Measurements from ENCODE around the gene KCMF1. TPM values are rescaled to one million over a fixed set of nuclear protein-coding genes. Genes with fewer than 3 reads are reported as not detected.

KCMF1 gene
- 64.3 TPM for total RNA-seq
- 21.0 TPM for polyA plus RNA-seq (ENCODE audit: insufficient read depth, low read depth, low replicate concordance)
- long read RNA-seq, donor 1, full-length matches to known transcripts, result 3 of 3 reads
- long read RNA-seq, donor 1, partial matches to known transcripts, result 0 of 3 reads
- long read RNA-seq, donor 1, other reads (novel, unspliced or antisense), result 0 of 3 reads
- long read RNA-seq, donor 2, full-length matches to known transcripts, result 7 of 23 reads
- long read RNA-seq, donor 2, partial matches to known transcripts, result 16 of 23 reads
- long read RNA-seq, donor 2, other reads (novel, unspliced or antisense), result 0 of 23 reads
- long read RNA-seq, donor 3, full-length matches to known transcripts, result 12 of 25 reads
- long read RNA-seq, donor 3, partial matches to known transcripts, result 13 of 25 reads
- long read RNA-seq, donor 3, other reads (novel, unspliced or antisense), result 0 of 25 reads
- long read RNA-seq, donor 4, full-length matches to known transcripts, result 5 of 11 reads
- long read RNA-seq, donor 4, partial matches to known transcripts, result 6 of 11 reads
- long read RNA-seq, donor 4, other reads (novel, unspliced or antisense), result 0 of 11 reads
- long read RNA-seq, donor 5, result 0 reads
- long read RNA-seq, donor 6, full-length matches to known transcripts, result 7 of 20 reads
- long read RNA-seq, donor 6, partial matches to known transcripts, result 13 of 20 reads
- long read RNA-seq, donor 6, other reads (novel, unspliced or antisense), result 0 of 20 reads
- long read RNA-seq, donor 7, full-length matches to known transcripts, result 34 of 42 reads
- long read RNA-seq, donor 7, partial matches to known transcripts, result 4 of 42 reads
- long read RNA-seq, donor 7, other reads (novel, unspliced or antisense), result 4 of 42 reads
- long read RNA-seq, donor 8, full-length matches to known transcripts, result 4 of 13 reads
- long read RNA-seq, donor 8, partial matches to known transcripts, result 9 of 13 reads
- long read RNA-seq, donor 8, other reads (novel, unspliced or antisense), result 0 of 13 reads
- long read RNA-seq, donor 9, full-length matches to known transcripts, result 4 of 11 reads
- long read RNA-seq, donor 9, partial matches to known transcripts, result 7 of 11 reads
- long read RNA-seq, donor 9, other reads (novel, unspliced or antisense), result 0 of 11 reads
- long read RNA-seq, donor 10, full-length matches to known transcripts, result 7 of 14 reads
- long read RNA-seq, donor 10, partial matches to known transcripts, result 7 of 14 reads
- long read RNA-seq, donor 10, other reads (novel, unspliced or antisense), result 0 of 14 reads

- DNase-seq (peak; percentile 77 to 95 (median 85)), FAIRE-seq (no peak)
- intact Hi-C loops (cut with DNase I), result no loop called here
- no peaks in the 10 kb centered on the region for H3K27me3 ChIP-seq (ENCODE audit: control insufficient read depth, insufficient read depth, low read length)
- no peaks in the 10 kb centered on the region for H3K9me3 ChIP-seq (ENCODE audit: control insufficient read depth in 2 of 3, insufficient read depth in 1 of 3, low read length in 3 of 3)
- peak within 1 kb of the TSS; percentile 65 to 83 (median 75) for H3K4me3 ChIP-seq (ENCODE audit: low read length in 3 of 3)
- H3K36me3 ChIP-seq (ENCODE audit: control insufficient read depth in 2 of 3, insufficient read depth in 3 of 3, low read length in 3 of 3), result no peaks in the 10 kb centered on the region
- peak within 1 kb of the TSS; percentile 24 to 91 (median 42) for H3K9ac ChIP-seq (ENCODE audit: low read length in 3 of 3)
- TF ChIP-seq CTCF (IDR thresholded peaks at IDR 0.05; ENCODE audit: borderline replicate concordance, extremely low read depth, insufficient read depth), result no peak
- peaks cover 0 to 17% (median 7%) of the 10 kb centered on the region in 3 donors for H3K4me1 ChIP-seq (ENCODE audit: control insufficient read depth in 2 of 3, insufficient read depth in 2 of 3, low read depth in 1 of 3, low read length in 3 of 3)
- peak within 1 kb of the TSS; percentile 91 to 93 for H3K27ac ChIP-seq (ENCODE audit: low read depth in 2 of 2, low read length in 2 of 2)
Measured at GRCh38 chr2:84970868-84971509, at the start of gene KCMF1. KCMF1 (plus strand) TSS chr2:84971161; CDS start chr2:84971452, 291 bp downstream.

GRCh38 chr2:84923009-84923408, 48.0 kb upstream of the KCMF1 start:
- Histone ChIP-seq H3K9me3 (ENCODE audit: control insufficient read depth in 2 of 3, insufficient read depth in 1 of 3, low read length in 3 of 3) (no peaks in the 10 kb centered on the region), H3K36me3 (ENCODE audit: control insufficient read depth in 2 of 3, insufficient read depth in 3 of 3, low read length in 3 of 3) (no peaks in the 10 kb centered on the region), H3K27ac (ENCODE audit: low read depth in 2 of 2, low read length in 2 of 2) (no peak overlapping the region), H3K4me3 (ENCODE audit: low read length in 3 of 3) (no peak overlapping the region), H3K27me3 (ENCODE audit: control insufficient read depth, insufficient read depth, low read length) (no peaks in the 10 kb centered on the region), H3K9ac (ENCODE audit: low read length in 3 of 3) (no peak overlapping the region), H3K4me1 (ENCODE audit: control insufficient read depth in 2 of 3, insufficient read depth in 2 of 3, low read depth in 1 of 3, low read length in 3 of 3) (peaks cover 0 to 13% (median 5%) of the 10 kb centered on the region in 3 donors)
- DNase-seq (no peak), FAIRE-seq (no peak)
- intact Hi-C loops (cut with DNase I), result loop anchor here (10.0 kb wide), 1 partner anchor 362 kb away; no protein-coding TSS in a partner anchor
- TF ChIP-seq CTCF (IDR thresholded peaks at IDR 0.05; ENCODE audit: borderline replicate concordance, extremely low read depth, insufficient read depth), result no peak

Measured in kidney (tissue), 22 donors.